Iris pigment epithelial cell (primary cell): ENCODE data around the gene C16orf74.

ENCODE experiments used
- DNase-seq: peaks from one replicate; pipeline ENCODE4 v3.0.0-alpha.2; 2011; ENCODE audit warnings: low read depth

C16orf74 gene

DNA sequence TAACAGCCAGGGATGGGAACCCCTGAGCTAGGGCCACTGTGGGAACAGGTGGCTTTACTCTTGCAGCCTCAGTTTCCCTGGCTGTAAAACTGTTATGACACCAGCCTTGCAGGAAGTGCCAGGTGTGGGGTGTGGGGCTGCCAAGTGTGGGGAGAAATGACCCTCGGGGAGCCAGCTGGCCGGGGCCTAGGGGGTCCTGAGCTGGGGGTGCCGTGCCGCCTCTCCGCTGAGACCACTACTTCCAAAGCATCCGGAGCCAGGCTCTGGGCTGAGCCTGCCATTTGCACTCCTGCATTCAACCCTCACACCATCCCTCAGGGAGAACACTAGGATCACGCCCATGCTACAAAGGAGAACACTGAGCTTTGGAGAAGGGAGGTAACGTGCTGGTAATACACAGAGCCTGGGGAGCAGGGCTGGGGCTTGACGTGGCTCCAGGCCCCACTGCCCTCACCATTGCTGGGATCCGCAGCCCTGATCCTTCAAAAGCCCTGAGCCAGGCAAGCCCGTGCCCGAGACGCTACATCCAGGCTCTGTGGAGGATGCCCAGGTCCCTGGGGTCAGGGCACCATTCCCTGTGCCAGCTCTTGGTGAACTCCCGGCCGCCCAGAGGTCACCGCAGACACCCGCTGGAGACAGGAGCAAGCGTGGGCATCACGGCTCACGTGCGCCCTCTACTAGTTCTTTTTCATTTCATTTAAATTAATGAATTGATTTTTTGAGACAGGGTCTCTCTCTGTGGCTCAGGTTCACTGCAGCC lies 33.3 kb downstream of the C16orf74 start:
- DNase-seq = peak; percentile 41

GRCh38 chr16:85716680-85717038 lies 34.2 kb downstream of the C16orf74 start:
- DNase-seq = no peak

GRCh38 chr16:85716022-85716679 lies 34.7 kb downstream of the C16orf74 start:
- DNase-seq = no peak

DNA sequence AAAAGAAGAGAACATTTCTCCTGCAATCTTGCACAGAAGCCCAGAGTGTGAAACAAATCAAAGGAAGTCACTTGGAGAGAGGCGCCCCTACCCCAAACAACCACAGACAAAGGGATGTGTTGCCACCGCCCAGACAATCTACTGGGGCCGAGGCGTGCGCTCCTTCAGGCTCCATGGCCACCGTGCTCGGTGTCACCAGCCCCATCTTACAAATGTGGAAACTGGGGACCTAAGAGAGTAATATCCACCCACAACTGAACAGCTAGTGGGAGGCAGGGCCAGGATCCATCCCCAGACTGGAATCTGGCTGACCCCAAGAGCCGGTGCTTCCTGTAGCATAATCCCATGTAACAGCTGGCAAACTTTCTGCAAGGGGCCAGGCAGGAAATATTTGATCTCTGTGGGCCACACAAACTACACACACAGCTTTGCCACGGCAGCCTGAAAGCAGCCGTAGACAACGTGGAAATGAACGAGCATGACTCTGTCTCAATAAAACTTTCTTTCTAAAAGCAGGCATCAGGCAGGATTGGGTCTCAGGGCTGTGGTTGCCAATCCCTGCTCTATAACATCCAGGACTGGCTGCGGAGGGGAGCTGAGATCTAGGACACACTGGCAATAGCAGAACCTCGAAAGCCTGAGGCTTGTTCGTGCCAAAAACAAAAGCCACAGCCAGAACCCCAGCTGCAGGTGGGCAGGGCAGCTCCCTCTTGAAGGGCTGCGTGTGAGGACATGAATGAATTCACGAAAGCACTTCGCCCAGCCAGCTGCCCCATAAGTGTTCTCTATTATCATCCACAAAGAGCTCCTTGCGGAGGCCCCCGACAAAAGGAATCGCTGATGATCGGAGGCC lies 35.5 kb downstream of the C16orf74 start:
- DNase-seq = peak; percentile 24

- no peak for DNase-seq
These were observed 38.1 kb downstream of the C16orf74 start for GRCh38 chr16:85712801-85713200.

DNA sequence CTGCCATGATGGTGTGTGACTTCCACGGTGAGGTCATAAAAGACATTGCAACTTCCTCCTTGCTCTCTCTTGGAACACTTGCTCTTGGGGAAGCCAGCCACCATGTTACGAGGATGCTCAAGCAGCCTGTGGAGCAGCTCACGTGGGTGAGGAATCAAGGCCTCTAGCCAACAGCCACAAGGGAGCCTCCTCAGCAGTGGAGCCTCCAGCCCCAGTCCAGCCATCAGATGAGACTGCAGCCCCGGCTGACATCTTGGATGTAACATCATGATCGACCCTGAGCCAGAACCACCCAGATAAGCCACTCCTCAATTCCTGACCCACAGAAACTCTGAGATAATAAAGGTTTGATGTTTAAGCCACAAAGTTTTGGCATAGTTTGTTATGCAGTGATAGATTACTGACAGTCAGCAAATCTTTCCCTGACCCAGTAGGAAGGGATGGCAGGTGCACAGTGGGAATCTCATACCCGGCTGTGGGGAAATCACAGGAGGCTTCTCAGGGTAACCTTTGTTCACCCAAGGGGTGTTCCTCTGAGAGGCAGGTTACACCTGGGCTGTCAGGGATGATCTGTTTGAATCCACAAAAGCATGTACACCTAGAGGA lies 38.8 kb downstream of the C16orf74 start:
- no peak for DNase-seq

- DNase-seq = no peak
These were observed 40.2 kb downstream of the C16orf74 start for GRCh38 chr16:85710732-85711131.

- DNase-seq = no peak
These were observed 40.9 kb downstream of the C16orf74 start for GRCh38 chr16:85709766-85710585.

DNA sequence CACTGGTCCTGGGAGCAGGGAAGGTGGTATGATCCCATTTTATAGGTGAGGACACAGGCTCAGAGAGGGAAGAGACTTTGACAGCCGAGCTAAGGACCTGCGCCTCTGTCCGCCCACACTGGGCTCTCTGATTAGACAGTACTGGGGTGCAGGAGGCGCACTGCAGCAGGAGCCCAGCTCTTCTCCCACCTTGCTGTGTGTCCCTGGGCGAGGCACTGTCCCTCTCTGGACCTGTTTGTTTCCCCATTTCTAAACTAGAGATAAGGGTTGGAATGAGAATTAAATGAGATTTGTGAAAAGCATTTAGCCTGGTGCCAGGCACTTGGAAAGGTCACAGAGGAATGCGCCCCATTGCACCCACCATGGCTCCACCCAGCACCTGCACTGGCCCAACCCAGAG lies 42.6 kb downstream of the C16orf74 start:
- DNase-seq = no peak

- DNase-seq = no peak
These were observed 43.3 kb downstream of the C16orf74 start for GRCh38 chr16:85707528-85708095.

DNA sequence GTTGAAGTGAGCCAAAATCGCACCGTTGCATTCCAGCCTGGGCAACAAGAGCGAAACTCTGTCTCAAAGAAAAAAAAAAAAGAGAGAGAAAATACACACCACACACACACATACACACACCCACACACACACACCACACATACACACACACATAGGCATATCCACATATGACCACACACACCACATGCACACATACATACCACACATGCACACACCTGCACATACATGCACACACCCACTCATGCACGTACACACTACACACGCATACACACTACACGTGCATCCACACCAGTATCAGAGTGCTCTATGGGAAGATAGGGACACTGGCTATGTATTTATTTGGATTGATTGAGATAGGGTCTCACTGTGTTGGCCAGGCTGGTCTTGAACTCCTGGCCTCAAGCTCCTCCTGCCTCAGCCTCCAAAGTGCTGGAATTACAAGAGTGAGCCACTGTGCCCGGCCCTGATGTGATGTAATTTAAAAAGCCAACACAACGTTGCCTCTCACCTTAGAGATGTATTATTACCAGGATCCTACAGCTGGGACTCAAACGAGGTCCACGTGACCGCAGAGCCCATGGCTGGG lies 44.4 kb downstream of the C16orf74 start:
- no peak for DNase-seq

- DNase-seq = no peak
These were observed 45.7 kb downstream of the C16orf74 start for GRCh38 chr16:85704900-85705846.

- DNase-seq = no peak
These were observed 46.9 kb downstream of the C16orf74 start for GRCh38 chr16:85704011-85704410.

- DNase-seq = peak; percentile 31
These were observed 51.3 kb downstream of the C16orf74 start for GRCh38 chr16:85699628-85700027.

DNA sequence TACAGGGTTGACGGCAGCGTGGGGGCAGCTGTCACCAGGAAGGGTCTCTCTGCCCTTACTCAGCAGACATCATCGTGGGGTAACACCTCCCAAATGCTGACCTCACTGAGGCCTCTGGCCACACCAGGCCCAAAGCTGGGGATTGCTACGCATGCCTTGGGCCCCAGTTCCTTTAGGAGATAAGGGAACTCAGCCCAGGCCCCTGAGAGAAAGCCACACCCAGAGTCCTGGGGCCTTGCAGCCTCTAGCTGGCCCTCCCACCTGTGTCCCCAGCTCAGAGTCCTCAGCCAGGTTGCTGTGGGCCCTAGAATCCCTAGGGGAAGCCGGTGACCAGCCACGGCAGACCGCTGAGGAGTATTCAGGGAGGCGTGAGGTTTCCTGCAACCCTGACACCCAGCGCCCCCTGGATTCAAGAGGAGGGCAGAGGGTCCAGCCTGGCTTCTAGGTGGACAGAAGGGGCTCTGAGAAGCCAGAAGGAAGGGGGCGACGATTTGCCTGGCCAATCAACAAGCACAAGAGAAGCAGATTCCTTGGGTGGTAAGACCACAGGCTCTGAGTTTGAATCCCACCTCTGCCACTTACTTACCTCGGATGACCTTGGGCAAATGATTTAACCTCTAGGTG lies 51.8 kb downstream of the C16orf74 start:
- no peak for DNase-seq

DNA sequence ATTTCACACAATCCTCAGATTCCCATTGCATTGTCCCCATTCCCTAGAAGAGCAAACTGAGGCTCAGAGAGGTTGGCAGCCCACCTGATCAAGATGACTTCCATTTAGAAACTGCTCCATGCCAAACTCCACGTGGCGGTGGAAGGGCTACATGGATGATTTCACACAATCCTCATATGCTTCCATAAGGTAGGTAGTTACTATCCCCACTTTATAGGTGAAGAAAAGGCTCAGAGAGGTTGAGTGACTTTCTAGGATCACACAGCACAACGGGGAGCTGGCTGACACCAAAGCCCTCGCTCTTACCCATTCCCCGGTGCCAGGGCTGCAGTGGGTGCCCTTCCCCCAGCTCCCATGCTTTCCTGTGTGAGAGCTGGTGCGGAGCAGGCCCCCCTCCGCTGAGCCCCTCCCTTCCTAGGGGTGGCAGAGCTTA lies 52.4 kb downstream of the C16orf74 start:
- DNase-seq = no peak

GRCh38 chr16:85697431-85697830 lies 53.5 kb downstream of the C16orf74 start:
- DNase-seq = no peak

GRCh38 chr16:85696781-85697180 lies 54.1 kb downstream of the C16orf74 start:
- no peak for DNase-seq
